Measurements from ENCODE around the gene GAPVD1. TPM values are rescaled to one million over a fixed set of nuclear protein-coding genes. Genes with fewer than 3 reads are reported as not detected.

Gene GAPVD1
- polyA plus RNA-seq, 3 donors: 28.2 to 31.0 (median 30.4) TPM

Other genes with a start within 250 kb of the GAPVD1 start
- 10 to 100 TPM in 1 of 3 donors, 1 to 10 TPM in 2; 9.5 to 10.7 (median 9.9) TPM for gene SCAI, start 118.3 kb upstream of the GAPVD1 start, polyA plus RNA-seq (ENCODE audit: insufficient read length in 3 of 3)
- gene PPP6C, start 72.0 kb upstream of the GAPVD1 start, polyA plus RNA-seq (ENCODE audit: insufficient read length in 3 of 3): 10 to 100 TPM; 62.5 to 66.8 (median 65.4) TPM
- gene RABEPK, start 61.3 kb upstream of the GAPVD1 start, polyA plus RNA-seq (ENCODE audit: insufficient read length in 3 of 3): 10 to 100 TPM; 22.4 to 23.7 (median 22.8) TPM
- 100 to 1,000 TPM; 403 to 439 (median 415) TPM for gene HSPA5, start 20.5 kb upstream of the GAPVD1 start, polyA plus RNA-seq (ENCODE audit: insufficient read length in 3 of 3)

Measured in right renal cortex interstitium (tissue), 3 donors.